Mesangial cell (primary cell): ENCODE results near the gene AKR1A1. TPM values are rescaled to one million over a fixed set of nuclear protein-coding genes. Genes with fewer than 3 reads are reported as not detected.

Source experiments
- total RNA-seq: library from RNA; depleted of rRNA; stranded (reverse); fragments of >200 nt; gene quantifications from 2 replicates; pipeline ENCODE4 v1.2.3, GENCODE V29; 2015

Gene AKR1A1
- 108 and 123 TPM in 2 replicates for total RNA-seq

DNA sequence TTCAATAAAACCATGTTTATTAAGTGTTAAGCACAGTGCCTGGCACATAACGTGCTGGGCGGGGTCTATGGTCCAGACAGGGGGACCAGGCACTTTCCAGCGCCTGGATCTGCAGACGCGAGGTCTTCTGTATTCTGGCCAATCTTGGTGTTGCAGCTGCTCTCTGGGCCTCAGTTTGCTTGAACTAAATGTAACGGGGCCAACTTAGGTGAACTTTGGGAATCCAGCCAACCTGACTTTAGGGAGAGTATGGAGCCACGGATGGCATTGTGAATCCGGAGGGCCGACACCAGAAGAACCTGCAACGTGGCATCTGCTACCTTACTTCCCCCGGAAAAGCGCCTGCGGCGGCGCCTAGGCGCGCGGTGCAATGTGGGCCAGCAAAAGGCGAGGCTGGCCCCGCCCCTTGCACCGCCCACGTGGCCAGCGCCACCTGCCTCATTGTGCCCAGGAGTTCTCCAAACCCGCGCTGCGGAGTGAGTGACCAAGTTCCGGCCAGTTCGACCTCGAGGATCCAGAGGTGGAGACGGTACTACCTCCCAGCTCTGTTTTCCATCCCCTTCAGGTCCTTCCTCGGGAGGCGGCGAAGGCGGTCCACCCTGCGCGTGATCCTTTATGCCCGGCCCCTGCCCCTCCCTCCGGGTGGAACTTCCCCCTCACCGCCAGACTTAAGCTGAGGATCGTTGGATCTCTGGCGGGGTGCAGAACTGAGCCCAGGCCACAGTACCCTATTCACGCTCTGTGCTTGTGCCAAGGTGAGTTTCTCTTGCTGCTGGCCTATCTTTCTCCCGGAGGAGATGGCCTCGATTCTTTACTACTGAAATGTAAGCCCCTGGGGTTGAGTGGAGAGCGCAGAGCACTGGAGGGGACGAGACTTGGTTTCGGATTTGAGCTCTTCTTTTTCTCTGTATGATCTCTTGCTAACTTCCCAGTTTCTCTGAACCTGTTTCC lies at the start of gene AKR1A1:
Gene AKR1A1, plus strand, starts transcription at position 426 of the 951 bp plus-strand sequence. CDS start 10,969 bp downstream, outside the sequence.

DNA sequence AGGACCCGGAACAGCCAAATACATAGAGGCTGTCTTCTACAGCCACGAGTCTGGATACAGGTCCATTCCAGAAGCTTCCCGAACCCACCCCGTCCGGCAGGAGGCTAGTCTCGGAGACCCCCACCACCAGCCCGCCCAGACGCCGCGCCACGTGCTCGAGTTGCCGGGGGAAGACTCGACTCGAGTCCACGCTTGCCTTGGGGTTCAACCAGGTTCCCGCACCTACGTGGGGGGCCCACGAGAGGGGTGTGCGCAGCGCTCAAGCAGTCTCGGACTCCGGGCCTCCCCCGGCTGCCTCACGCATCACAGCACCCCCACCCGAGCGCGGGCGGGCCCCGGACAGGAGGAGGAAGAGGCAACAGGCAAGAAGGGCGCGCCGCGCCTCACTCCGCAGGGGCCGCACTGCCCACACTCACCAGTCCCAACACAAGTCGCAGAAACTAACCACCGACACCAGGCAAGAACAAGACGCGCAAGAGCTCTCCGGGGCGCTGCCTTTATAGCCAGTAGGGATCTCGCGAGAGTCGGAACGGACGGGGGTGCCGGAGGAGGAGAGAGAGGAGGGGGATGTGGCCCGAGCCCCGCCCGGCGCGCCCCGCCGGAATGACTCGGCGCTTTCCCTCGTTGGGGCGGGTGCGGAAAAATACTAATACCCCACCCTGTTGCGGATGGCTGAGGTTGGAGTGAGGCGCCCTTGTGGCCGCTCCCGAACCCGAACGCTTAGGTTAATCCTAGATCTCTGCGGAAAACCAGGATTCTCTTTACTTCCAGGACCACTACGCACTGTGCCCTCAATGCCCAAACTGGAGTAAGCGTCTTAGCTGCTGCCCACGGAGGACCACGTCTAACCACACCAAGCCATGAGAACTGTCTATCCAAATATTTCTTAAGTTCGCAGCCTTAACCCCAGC lies 29.0 kb upstream of the AKR1A1 start, which contains the start of gene PRDX1:
Gene PRDX1, minus strand, starts transcription at position 472 of the 911 bp plus-strand sequence. CDS start 2,841 bp downstream, outside the sequence.

DNA sequence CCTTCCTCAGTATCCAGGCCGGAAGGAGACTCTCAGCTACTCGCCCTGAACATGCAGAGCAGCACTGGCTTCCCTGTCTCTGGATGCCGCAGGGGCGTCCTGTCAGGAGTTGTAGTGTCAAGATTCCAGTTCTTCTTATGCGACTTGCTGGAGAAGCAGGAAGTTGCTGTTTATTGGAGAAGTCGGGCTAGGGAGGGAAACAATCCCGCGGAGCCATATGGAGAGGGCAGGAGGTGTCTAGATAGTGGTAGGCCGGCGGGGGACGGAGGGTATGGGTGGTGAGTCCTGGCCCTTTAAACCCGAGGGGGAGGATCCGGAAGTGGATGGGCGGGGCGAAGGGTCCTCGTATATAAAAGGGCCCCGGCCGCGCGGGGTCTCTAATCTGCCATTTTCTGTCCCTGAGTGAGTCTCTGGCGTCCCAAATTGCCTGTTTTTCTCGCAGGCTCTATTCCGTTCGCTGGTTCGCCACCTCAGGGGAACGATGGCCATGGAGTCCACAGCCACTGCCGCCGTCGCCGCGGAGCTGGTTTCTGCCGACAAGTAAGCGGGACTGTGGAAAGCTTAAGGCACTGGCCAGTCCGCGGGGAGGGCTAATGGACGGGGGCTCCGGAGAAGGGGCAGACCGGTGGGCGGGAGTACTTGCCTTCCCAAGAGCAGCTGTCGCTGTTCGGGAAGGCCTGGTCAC lies 33.2 kb downstream of the AKR1A1 start, which contains the start of gene NASP:
Gene NASP, plus strand, starts transcription at position 376 of the 685 bp plus-strand sequence. Its CDS starts 106 bp downstream, at position 482.

Other genes with a start within 250 kb of the AKR1A1 start
- gene HPDL, start 223.9 kb upstream of the AKR1A1 start, total RNA-seq, result 3.0 and 8.3 TPM in 2 replicates
- gene TOE1, start 210.7 kb upstream of the AKR1A1 start, total RNA-seq, result 6.3 and 20.4 TPM in 2 replicates
- gene MUTYH, start 210.4 kb upstream of the AKR1A1 start, total RNA-seq, result 16.0 and 18.7 TPM in 2 replicates
- 1.6 and 2.5 TPM in 2 replicates for gene TESK2, start 59.7 kb upstream of the AKR1A1 start, total RNA-seq
- 0.51 and 2.4 TPM in 2 replicates for gene CCDC163, start 50.8 kb upstream of the AKR1A1 start, total RNA-seq
- 4.2 and 6.0 TPM in 2 replicates for gene MMACHC, start 50.5 kb upstream of the AKR1A1 start, total RNA-seq
- 305 and 578 TPM in 2 replicates for gene PRDX1, start 28.9 kb upstream of the AKR1A1 start, total RNA-seq
- gene NASP, start 33.2 kb downstream of the AKR1A1 start, total RNA-seq, result 21.4 and 74.0 TPM in 2 replicates
- under 0.01 and 0.89 TPM in 2 replicates for gene CCDC17, start 73.2 kb downstream of the AKR1A1 start, total RNA-seq
- 41.7 and 58.9 TPM in 2 replicates for gene GPBP1L1, start 135.7 kb downstream of the AKR1A1 start, total RNA-seq
- 25.7 and 28.4 TPM in 2 replicates for gene TMEM69, start 137.4 kb downstream of the AKR1A1 start, total RNA-seq
- 4.6 and 5.1 TPM in 2 replicates for gene IPP, start 199.8 kb downstream of the AKR1A1 start, total RNA-seq